Left lung (tissue), 10 donors: ENCODE data around the gene ADCY10. TPM values are rescaled to one million over a fixed set of nuclear protein-coding genes. Genes with fewer than 3 reads are reported as not detected.
"Not testable (repeated sequence)": the region's sequence is repeated elsewhere in the genome, so short reads cannot be mapped to it uniquely, and the experiment has no call there.

Experiments
- ATAC-seq: fragments of 200-7000 bp; cut with Tn5 transposase; one replicate; pipeline ENCODE4 v1.9.1; 2020; ENCODE audit warnings: moderate library complexity
- DNase-seq, 4 donors: peaks; one replicate each; pipeline ENCODE4 v3.0.0-alpha.2; 2013 to 2020
- H3K27ac ChIP-seq, 2 donors: fragments of 200-600 bp; sonication (generic) in 1 of 2; one replicate each; pipeline versions ENCODE4 v1.5.0 to v1.8.0; 2020 to 2021
- H3K27me3 ChIP-seq, 2 donors: fragments of 200-600 bp; sonication (generic) in 1 of 2; one replicate each; pipeline versions ENCODE4 v1.5.0 to v1.8.0; 2020 to 2021
- H3K36me3 ChIP-seq, 2 donors: fragments of 200-600 bp; sonication (generic) in 1 of 2; one replicate each; pipeline versions ENCODE4 v1.5.0 to v1.8.0; 2020 to 2021
- H3K4me1 ChIP-seq, 2 donors: fragments of 200-600 bp; one replicate each; pipeline ENCODE4 v1.8.0; 2021
- H3K4me3 ChIP-seq, 2 donors: fragments of 200-600 bp; sonication (generic) in 1 of 2; one replicate each; pipeline versions ENCODE4 v1.5.0 to v1.8.0; 2020 to 2021; ENCODE audit warnings: mild to moderate bottlenecking in 1 of 2
- H3K9me3 ChIP-seq, 2 donors: fragments of 200-600 bp; sonication (generic) in 1 of 2; one replicate each; pipeline versions ENCODE4 v1.5.0 to v1.8.0; 2020 to 2021
- intact Hi-C, 2 donors: fragments of 100-400 bp; cut with DNase I; formaldehyde crosslinking; loops; one replicate each; pipeline versions ENCODE4 v1.11.2 to v1.14.2; 2022
- polyA plus RNA-seq, 6 donors: library from polyadenylated mRNA; unstranded; fragments of 120-200 nt; gene quantifications; one replicate each; pipeline ENCODE4 v1.2.1, GENCODE V29; 2013; ENCODE audit not compliant: insufficient read length in 6 of 6
- total RNA-seq, 2 donors: library from RNA; stranded (reverse); fragmentation: NEBNext Ultra II Directional; extraction: Animal tissue kit (Norgen Biotek cat#: 25700); gene quantifications; one replicate each; pipeline ENCODE4 v1.2.1, GENCODE V29; 2021
- TF ChIP-seq, protein P1 (sequence below), 2 donors: fragments of 200-600 bp; sonication (generic) in 1 of 2; IDR thresholded peaks; one replicate each; pipeline versions ENCODE4 v1.5.0 to v1.8.0; 2021; ENCODE audit warnings: antibody characterized with exemption in 2 of 2
- donor health status: DM: no; HTN: yes; CAD: no.
- donor health status: DM: no; HTN: no; CAD: no.

Gene ADCY10
- total and polyA plus RNA-seq, 8 donors, result 0.11 to 0.37 (median 0.21) TPM; not detected in 1

GRCh38 chr1:167933788-167934187 lies 19.9 kb upstream of the ADCY10 start:
- TF ChIP-seq, protein P1, sequence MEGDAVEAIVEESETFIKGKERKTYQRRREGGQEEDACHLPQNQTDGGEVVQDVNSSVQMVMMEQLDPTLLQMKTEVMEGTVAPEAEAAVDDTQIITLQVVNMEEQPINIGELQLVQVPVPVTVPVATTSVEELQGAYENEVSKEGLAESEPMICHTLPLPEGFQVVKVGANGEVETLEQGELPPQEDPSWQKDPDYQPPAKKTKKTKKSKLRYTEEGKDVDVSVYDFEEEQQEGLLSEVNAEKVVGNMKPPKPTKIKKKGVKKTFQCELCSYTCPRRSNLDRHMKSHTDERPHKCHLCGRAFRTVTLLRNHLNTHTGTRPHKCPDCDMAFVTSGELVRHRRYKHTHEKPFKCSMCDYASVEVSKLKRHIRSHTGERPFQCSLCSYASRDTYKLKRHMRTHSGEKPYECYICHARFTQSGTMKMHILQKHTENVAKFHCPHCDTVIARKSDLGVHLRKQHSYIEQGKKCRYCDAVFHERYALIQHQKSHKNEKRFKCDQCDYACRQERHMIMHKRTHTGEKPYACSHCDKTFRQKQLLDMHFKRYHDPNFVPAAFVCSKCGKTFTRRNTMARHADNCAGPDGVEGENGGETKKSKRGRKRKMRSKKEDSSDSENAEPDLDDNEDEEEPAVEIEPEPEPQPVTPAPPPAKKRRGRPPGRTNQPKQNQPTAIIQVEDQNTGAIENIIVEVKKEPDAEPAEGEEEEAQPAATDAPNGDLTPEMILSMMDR (IDR thresholded peaks at IDR 0.05), result no peak
- Histone ChIP-seq H3K4me3 (no peak overlapping the region), H3K27ac (no peak overlapping the region), H3K4me1 (peaks cover 0 to 41% of the 10 kb centered on the region in 2 donors), H3K36me3 (no peaks in the 10 kb centered on the region), H3K9me3 (no peaks in the 10 kb centered on the region), H3K27me3 (no peaks in the 10 kb centered on the region)
- intact Hi-C loops, result no loop called here
- ATAC-seq (no peak), DNase-seq (no peak)

DNA sequence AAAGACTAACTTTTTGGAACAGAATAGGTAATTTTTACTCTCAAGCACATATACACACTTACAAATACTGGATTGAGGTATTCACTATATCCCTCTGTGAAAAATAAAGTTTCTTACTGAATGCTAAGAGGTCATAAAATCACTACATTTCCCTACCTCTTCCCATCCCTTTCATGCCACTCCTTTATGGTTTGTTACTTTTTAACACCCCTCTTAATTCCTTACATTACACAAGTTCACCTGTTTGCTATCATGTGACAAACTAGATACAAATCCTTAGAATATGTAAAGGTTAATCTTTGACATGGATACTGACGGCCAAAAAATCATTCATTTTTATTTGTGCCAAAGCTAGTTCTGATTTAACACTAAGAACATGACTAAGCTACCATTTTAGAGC lies 15.8 kb upstream of the ADCY10 start:
- H3K9me3 ChIP-seq, result no peaks in the 10 kb centered on the region
- intact Hi-C loops, result no loop called here
- no peaks in the 10 kb centered on the region for H3K27me3 ChIP-seq
- TF ChIP-seq, protein P1 (IDR thresholded peaks at IDR 0.05), result no peak
- H3K4me3 ChIP-seq, result no peak overlapping the region
- peaks cover 0 to 21% of the 10 kb centered on the region in 2 donors for H3K4me1 ChIP-seq
- H3K27ac ChIP-seq, result no peak overlapping the region
- ATAC-seq, result no peak
- no peak for DNase-seq
- no peaks in the 10 kb centered on the region for H3K36me3 ChIP-seq

- H3K36me3 ChIP-seq, DNase-seq, H3K9me3 ChIP-seq, H3K27ac ChIP-seq, ATAC-seq, H3K4me3 ChIP-seq, intact Hi-C loops, H3K27me3 ChIP-seq: not testable (repeated sequence)
- peaks cover 0 to 13% of the 10 kb centered on the region in 2 donors for H3K4me1 ChIP-seq
Measured at GRCh38 chr1:167928919-167929318, 15.0 kb upstream of the ADCY10 start.

DNA sequence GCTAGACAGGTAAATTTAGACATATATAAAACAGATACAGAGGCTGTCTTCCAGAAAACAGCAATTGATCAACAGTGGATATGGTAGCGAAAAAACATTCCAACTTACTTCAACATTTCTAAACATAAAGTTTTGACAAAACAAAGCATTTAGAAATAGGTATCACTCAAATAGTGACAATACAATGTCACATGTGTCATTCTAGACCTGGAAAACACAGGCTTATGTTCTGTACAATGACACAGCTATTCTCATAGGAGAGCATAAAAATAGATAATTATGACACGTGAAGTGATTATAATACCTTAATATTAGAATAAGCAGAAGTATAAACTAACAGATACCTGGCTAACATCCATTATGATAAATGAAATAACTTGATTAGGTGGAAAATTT lies 14.5 kb upstream of the ADCY10 start:
- intact Hi-C loops, result no loop called here
- Histone ChIP-seq H3K4me1 (peaks cover 0 to 9% of the 10 kb centered on the region in 2 donors), H3K9me3 (no peaks in the 10 kb centered on the region), H3K36me3 (no peaks in the 10 kb centered on the region), H3K4me3 (no peak overlapping the region), H3K27ac (no peak overlapping the region), H3K27me3 (no peaks in the 10 kb centered on the region)
- no peak for ATAC-seq
- TF ChIP-seq, protein P1 (IDR thresholded peaks at IDR 0.05), result no peak
- DNase-seq, result no peak

- no peak for DNase-seq
- Histone ChIP-seq H3K27me3 (no peaks in the 10 kb centered on the region), H3K36me3 (no peaks in the 10 kb centered on the region), H3K9me3 (no peaks in the 10 kb centered on the region), H3K4me3 (no peak overlapping the region), H3K27ac (no peak overlapping the region), H3K4me1 (no peaks in the 10 kb centered on the region)
- intact Hi-C loops, result no loop called here
- TF ChIP-seq, protein P1 (IDR thresholded peaks at IDR 0.05), result no peak
- ATAC-seq, result no peak
Measured at GRCh38 chr1:167927046-167927754, 13.3 kb upstream of the ADCY10 start.
